Type B pancreatic cell (in vitro differentiated cells): ENCODE results near the gene POLA1. TPM values are rescaled to one million over a fixed set of nuclear protein-coding genes. Genes with fewer than 3 reads are reported as not detected.
"Not testable (repeated sequence)": the region's sequence is repeated elsewhere in the genome, so short reads cannot be mapped to it uniquely, and the experiment has no call there.

ENCODE experiments used
- DNase-seq: peaks from one replicate; pipeline ENCODE4 v3.0.0; 2021; ENCODE audit warnings: mixed read lengths; ENCODE audit not compliant: unreplicated experiment; ENCODE audit errors: extremely low spot score
- H3K27ac Mint-ChIP-seq: 2 replicates; pipeline ENCODE4 v1.8.0; 2021; ENCODE audit warnings: mild to moderate bottlenecking, mixed read lengths
- H3K27me3 Mint-ChIP-seq: 2 replicates; pipeline ENCODE4 v1.8.0; 2021; ENCODE audit warnings: mixed read lengths
- H3K36me3 Mint-ChIP-seq: 2 replicates; pipeline ENCODE4 v1.8.0; 2021; ENCODE audit warnings: mixed read lengths
- H3K4me1 Mint-ChIP-seq: one replicate; pipeline ENCODE4 v1.8.0; 2021; ENCODE audit warnings: mixed read lengths; ENCODE audit not compliant: unreplicated experiment
- H3K4me3 Mint-ChIP-seq: 2 replicates; pipeline ENCODE4 v1.8.0; 2021; ENCODE audit warnings: mild to moderate bottlenecking, mixed read lengths
- H3K9me3 Mint-ChIP-seq: 2 replicates; pipeline ENCODE4 v1.8.0; 2021; ENCODE audit warnings: mixed read lengths
- total RNA-seq: library from RNA; stranded (reverse); gene quantifications from 2 replicates; pipeline ENCODE4 v1.2.1, GENCODE V29; 2021; ENCODE audit warnings: low replicate concordance
- TF ChIP-seq, protein P1 (sequence below): fragments of 200-600 bp; sonication (generic); conservative IDR thresholded peaks from 2 replicates; pipeline ENCODE4 v1.5.0; 2021; ENCODE audit warnings: antibody characterized with exemption, mild to moderate bottlenecking

The POLA1 gene
- total RNA-seq, 1 donor from 2014 or later, result 44.4 TPM

DNA sequence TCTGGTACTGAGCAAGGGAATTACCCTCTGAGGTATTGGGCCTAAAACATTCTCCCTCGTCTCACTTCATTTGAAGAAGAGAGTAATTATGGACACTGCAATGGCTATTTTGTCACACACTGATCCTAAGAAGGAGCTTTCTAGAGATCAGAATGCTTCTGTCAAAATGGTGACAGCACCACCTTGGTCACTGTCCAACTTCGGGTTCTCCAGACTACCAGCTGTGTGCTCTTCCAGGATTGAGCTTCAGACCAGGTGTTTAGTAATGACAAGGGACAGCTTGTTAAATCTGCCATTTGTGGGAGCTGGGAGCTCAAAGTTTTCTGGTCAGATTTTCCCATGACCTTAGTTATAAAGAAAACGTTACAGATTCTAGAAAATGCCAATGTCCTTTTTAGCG is 105.4 kb downstream of the POLA1 start:
- Mint-ChIP-seq H3K9me3 (no peaks in the 10 kb centered on the region), H3K4me1 (no peaks in the 10 kb centered on the region), H3K4me3 (no peak overlapping the region), H3K36me3 (peaks cover 5% of the 10 kb centered on the region), H3K27ac (no peak overlapping the region), H3K27me3 (no peaks in the 10 kb centered on the region)
- TF ChIP-seq, protein P1, sequence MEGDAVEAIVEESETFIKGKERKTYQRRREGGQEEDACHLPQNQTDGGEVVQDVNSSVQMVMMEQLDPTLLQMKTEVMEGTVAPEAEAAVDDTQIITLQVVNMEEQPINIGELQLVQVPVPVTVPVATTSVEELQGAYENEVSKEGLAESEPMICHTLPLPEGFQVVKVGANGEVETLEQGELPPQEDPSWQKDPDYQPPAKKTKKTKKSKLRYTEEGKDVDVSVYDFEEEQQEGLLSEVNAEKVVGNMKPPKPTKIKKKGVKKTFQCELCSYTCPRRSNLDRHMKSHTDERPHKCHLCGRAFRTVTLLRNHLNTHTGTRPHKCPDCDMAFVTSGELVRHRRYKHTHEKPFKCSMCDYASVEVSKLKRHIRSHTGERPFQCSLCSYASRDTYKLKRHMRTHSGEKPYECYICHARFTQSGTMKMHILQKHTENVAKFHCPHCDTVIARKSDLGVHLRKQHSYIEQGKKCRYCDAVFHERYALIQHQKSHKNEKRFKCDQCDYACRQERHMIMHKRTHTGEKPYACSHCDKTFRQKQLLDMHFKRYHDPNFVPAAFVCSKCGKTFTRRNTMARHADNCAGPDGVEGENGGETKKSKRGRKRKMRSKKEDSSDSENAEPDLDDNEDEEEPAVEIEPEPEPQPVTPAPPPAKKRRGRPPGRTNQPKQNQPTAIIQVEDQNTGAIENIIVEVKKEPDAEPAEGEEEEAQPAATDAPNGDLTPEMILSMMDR, result no peak
- no peak for DNase-seq

DNA sequence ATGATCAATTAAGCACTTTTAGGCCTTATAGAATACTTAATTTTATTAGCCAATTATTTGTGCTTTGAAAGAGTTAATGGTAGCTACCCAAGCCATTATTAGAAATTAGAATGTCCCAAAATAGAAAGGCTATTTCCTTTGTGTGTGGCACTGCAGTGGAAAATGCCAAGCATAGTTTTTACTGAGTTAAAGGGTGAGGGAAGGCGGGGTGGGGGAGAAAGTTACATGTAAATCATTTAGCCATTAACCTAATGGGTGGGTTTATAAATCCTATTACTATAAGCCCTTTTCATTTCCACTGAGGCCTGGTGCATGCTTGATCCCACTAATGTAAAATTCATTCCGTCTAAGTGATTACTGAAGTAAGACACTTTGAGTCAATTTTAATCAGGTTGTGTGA is 105.8 kb downstream of the POLA1 start:
- Mint-ChIP-seq H3K27ac (no peak overlapping the region), H3K4me3 (no peak overlapping the region), H3K9me3 (no peaks in the 10 kb centered on the region), H3K36me3 (peaks cover 5% of the 10 kb centered on the region), H3K4me1 (no peaks in the 10 kb centered on the region), H3K27me3 (no peaks in the 10 kb centered on the region)
- no peak for DNase-seq
- TF ChIP-seq, protein P1, result no peak

DNA sequence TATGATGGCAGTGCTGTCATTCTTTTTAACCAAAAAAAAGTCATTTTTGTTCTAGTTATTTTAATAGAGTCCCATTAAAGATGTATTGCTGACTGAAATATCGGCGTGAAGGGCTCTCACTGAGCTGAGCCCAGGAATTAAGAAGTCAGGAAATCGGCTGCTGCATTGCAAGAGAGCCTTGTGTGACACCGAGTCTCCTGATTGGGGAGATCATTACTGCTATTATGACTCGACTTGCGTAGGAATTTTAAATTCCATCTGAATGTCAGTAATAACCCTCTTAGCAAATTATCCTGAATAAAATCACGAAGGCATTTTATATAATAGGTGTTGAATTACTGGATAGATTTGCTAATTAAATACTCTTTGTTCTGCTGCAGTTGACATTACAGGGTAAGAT is 111.5 kb downstream of the POLA1 start:
- H3K27me3 Mint-ChIP-seq, result no peaks in the 10 kb centered on the region
- H3K4me3 Mint-ChIP-seq, result no peak overlapping the region
- H3K36me3 Mint-ChIP-seq, result peaks cover 13% of the 10 kb centered on the region
- H3K27ac Mint-ChIP-seq, result no peak overlapping the region
- H3K4me1 Mint-ChIP-seq, result no peaks in the 10 kb centered on the region
- no peak for DNase-seq
- H3K9me3 Mint-ChIP-seq, result no peaks in the 10 kb centered on the region
- TF ChIP-seq, protein P1, result no peak

DNA sequence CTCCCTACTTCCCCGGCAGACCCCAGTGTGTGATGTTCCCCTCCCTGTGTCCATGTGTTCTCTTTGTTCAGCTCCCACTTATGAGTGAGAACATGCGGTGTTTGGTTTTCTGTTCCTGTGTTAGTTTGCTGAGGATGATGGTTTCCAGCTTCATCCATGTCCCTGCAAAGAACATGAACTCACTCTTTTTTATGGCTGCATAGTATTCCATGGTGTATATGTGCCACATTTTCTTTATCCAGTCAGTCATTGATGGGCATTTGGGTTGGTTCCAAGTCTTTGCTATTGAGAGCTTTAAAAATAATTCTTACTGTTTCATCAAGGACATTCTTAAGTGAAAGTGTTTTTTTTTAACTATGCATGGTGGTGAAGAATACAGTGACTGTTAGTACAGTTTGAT is 126.1 kb downstream of the POLA1 start:
- H3K4me3 Mint-ChIP-seq, H3K27me3 Mint-ChIP-seq, H3K4me1 Mint-ChIP-seq, DNase-seq, H3K27ac Mint-ChIP-seq, H3K9me3 Mint-ChIP-seq: not testable (repeated sequence)
- H3K36me3 Mint-ChIP-seq, result peaks cover 32% of the 10 kb centered on the region

DNA sequence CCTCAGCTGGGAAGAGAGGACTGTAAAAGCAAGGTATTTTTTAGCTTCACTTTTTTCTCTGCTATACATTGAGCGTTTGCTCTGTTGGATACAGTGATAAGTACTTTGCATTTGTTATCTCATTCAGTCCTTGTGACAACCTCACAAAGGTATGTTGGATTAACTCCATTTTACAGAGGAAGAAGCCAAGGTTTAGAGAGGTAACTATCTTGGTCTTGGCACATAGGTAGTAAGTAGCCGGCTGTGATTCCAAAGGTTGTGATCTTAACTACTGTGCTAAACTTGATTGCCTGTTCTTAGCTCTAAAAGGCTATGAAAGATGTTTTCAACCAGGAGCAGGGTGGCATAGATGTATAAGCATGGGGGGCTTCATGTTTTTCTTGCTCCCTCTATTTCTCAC is 134.4 kb downstream of the POLA1 start:
- Mint-ChIP-seq H3K36me3 (peaks cover 37% of the 10 kb centered on the region), H3K4me3 (no peak overlapping the region), H3K27me3 (no peaks in the 10 kb centered on the region), H3K9me3 (no peaks in the 10 kb centered on the region), H3K4me1 (no peaks in the 10 kb centered on the region), H3K27ac (no peak overlapping the region)
- TF ChIP-seq, protein P1, result no peak
- no peak for DNase-seq

DNA sequence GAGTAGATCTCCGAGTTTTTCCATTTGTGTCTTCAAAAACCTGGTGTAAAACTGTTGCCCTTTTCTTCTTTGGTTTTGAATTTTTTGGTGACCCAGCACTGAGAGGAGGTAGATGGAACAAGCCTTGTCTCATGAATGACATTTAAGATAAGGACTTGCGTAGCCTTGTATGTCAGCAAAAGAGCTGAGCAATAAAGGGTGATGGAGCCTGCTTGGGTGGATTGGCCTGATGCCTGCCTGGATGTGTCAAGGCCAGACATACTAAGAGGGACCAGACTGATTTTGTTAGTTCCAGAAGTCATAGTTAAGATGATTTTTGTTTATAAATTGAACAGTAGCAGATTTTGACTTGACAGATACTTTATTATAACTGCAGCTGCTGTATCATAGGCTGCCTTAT is 134.9 kb downstream of the POLA1 start:
- TF ChIP-seq, protein P1, result no peak
- Mint-ChIP-seq H3K36me3 (peaks cover 37% of the 10 kb centered on the region), H3K9me3 (no peaks in the 10 kb centered on the region), H3K4me3 (no peak overlapping the region), H3K4me1 (no peaks in the 10 kb centered on the region), H3K27ac (no peak overlapping the region), H3K27me3 (no peaks in the 10 kb centered on the region)
- no peak for DNase-seq
